Mesothelial cell of epicardium (in vitro differentiated cells): ENCODE results near the gene SPATA6L. TPM values are rescaled to one million over a fixed set of nuclear protein-coding genes. Genes with fewer than 3 reads are reported as not detected.

Experiments
- DNase-seq, 2 experiments: peaks; one replicate each; pipeline ENCODE4 v3.0.0; 2021; ENCODE audit warnings: low spot score in 2 of 2; ENCODE audit not compliant: unreplicated experiment in 2 of 2
- H3K27ac Mint-ChIP-seq: 2 replicates; pipeline ENCODE4 v1.8.0; 2021; ENCODE audit warnings: mixed read lengths
- H3K27me3 Mint-ChIP-seq: 2 replicates; pipeline ENCODE4 v1.8.0; 2021; ENCODE audit warnings: low read depth, mixed read lengths
- H3K36me3 Mint-ChIP-seq: 2 replicates; pipeline ENCODE4 v1.8.0; 2021; ENCODE audit warnings: mixed read lengths
- H3K4me1 Mint-ChIP-seq: 2 replicates; pipeline ENCODE4 v1.8.0; 2021; ENCODE audit warnings: mixed read lengths
- H3K4me3 Mint-ChIP-seq: 2 replicates; pipeline ENCODE4 v1.8.0; 2021; ENCODE audit warnings: mild to moderate bottlenecking, moderate library complexity, mixed read lengths
- H3K9me3 Mint-ChIP-seq: 2 replicates; pipeline ENCODE4 v1.8.0; 2021; ENCODE audit warnings: mixed read lengths
- total RNA-seq: library from RNA; stranded (reverse); gene quantifications from 3 replicates; pipeline ENCODE4 v1.2.1, GENCODE V29; 2021
- TF ChIP-seq, protein P1 (sequence below): fragments of 200-600 bp; sonication (generic); IDR thresholded peaks from one replicate; pipeline ENCODE4 v1.5.0; 2021; ENCODE audit warnings: antibody characterized with exemption; ENCODE audit not compliant: unreplicated experiment

Gene SPATA6L
- total RNA-seq, 1 donor from 2014 or later: 6.1 TPM

GRCh38 chr9:4630836-4631235, 35.4 kb downstream of the SPATA6L start:
- DNase-seq: no peak
- TF ChIP-seq, protein P1, sequence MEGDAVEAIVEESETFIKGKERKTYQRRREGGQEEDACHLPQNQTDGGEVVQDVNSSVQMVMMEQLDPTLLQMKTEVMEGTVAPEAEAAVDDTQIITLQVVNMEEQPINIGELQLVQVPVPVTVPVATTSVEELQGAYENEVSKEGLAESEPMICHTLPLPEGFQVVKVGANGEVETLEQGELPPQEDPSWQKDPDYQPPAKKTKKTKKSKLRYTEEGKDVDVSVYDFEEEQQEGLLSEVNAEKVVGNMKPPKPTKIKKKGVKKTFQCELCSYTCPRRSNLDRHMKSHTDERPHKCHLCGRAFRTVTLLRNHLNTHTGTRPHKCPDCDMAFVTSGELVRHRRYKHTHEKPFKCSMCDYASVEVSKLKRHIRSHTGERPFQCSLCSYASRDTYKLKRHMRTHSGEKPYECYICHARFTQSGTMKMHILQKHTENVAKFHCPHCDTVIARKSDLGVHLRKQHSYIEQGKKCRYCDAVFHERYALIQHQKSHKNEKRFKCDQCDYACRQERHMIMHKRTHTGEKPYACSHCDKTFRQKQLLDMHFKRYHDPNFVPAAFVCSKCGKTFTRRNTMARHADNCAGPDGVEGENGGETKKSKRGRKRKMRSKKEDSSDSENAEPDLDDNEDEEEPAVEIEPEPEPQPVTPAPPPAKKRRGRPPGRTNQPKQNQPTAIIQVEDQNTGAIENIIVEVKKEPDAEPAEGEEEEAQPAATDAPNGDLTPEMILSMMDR: no peak
- Mint-ChIP-seq H3K9me3 (no peaks in the 10 kb centered on the region), H3K36me3 (no peaks in the 10 kb centered on the region), H3K27me3 (no peaks in the 10 kb centered on the region), H3K4me1 (no peaks in the 10 kb centered on the region), H3K4me3 (no peak overlapping the region), H3K27ac (no peak overlapping the region)

DNA sequence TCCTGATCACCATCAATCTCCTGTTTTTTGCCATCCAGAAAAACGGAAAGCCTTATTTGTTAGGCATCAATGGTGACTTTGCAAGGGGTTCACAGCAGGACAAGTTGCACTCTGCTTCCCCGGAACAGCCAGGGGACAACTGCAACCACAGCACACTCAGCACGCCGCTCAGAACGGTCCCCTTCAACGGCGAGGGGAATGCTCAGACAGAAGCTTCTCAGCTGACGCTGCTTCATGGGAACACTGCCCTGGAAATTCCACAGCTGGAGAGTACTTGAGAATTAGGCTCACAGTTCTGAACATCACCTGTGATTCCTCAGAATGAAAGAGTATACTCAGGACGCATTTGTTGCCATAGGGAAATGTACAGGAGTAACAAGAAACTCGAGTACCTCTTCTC, 44.3 kb downstream of the SPATA6L start:
- H3K4me3 Mint-ChIP-seq: no peak overlapping the region
- DNase-seq: no peak
- H3K9me3 Mint-ChIP-seq: no peaks in the 10 kb centered on the region
- H3K4me1 Mint-ChIP-seq: no peaks in the 10 kb centered on the region
- H3K27ac Mint-ChIP-seq: no peak overlapping the region
- TF ChIP-seq, protein P1: no peak
- peaks cover 2% of the 10 kb centered on the region for H3K36me3 Mint-ChIP-seq
- no peaks in the 10 kb centered on the region for H3K27me3 Mint-ChIP-seq

DNA sequence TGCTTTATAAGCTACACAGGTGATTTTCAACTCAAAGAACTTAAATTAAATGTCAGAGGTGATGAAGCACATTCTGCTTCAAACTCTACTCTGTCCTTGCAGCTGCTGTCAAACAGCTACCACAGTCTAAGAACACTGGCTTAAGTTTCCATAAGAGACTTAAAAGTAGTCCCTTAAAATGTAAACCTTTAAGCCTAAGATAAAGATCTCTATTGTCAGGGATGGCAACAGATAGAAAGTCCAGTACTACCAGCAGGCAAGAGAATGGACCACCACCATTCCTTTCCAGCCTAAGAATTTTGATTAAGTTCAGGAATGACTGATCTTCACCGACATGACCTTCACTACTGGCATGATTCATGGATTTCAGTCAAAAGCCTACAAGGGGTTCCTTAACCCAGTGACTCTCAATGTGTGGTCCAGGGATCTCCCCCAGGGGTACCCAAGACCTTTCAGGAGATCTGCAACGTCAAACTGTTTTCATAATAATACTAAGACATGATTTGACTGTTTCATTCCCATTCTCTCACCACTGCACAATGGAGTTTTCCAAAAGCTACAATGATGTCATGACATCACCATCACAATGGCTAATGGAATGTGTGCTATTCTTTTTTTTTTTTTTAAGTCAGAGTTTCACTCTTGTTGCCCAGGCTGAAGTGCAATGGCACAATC, 45.3 kb downstream of the SPATA6L start:
- Mint-ChIP-seq H3K4me1 (no peaks in the 10 kb centered on the region), H3K27ac (no peak overlapping the region), H3K36me3 (peaks cover 2% of the 10 kb centered on the region), H3K27me3 (no peaks in the 10 kb centered on the region), H3K9me3 (no peaks in the 10 kb centered on the region), H3K4me3 (no peak overlapping the region)
- no peak for DNase-seq
- TF ChIP-seq, protein P1: no peak

DNA sequence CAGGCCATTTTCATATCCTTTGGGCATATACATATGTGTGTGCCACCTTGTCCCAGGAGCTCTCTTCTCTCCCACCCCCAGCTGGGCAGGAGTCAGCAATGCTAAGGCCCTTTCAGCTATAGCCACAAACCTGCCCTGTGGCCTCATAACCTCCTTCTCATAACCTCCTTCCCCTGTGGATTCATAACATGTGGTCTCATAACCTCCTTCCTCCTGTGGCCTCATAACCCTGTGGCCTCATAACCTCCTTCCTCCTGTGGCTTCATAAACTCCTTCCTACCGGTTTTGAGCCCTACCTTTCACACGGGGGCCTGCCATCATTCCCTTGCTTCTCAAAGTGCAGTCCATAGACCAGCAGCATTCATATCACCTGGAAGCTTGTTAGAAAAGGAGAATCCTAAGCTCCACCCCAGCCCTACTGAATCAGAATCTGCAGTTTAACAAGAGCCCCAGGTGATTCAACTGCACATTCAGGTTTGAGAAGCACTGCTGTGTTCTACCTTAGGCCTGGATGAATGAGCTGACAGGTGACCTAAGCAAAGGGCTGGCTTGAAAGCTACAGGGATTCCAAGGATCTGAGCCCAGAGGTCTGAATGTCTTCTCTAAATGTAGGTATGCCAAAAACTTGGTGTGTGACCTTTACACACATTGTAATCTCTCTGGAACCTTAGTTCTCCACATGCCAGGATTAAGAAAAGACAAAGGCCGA, 46.1 kb downstream of the SPATA6L start:
- Mint-ChIP-seq H3K27ac (no peak overlapping the region), H3K9me3 (no peaks in the 10 kb centered on the region), H3K4me1 (no peaks in the 10 kb centered on the region), H3K36me3 (peaks cover 2% of the 10 kb centered on the region), H3K4me3 (no peak overlapping the region), H3K27me3 (no peaks in the 10 kb centered on the region)
- TF ChIP-seq, protein P1: no peak
- DNase-seq: no peak

DNA sequence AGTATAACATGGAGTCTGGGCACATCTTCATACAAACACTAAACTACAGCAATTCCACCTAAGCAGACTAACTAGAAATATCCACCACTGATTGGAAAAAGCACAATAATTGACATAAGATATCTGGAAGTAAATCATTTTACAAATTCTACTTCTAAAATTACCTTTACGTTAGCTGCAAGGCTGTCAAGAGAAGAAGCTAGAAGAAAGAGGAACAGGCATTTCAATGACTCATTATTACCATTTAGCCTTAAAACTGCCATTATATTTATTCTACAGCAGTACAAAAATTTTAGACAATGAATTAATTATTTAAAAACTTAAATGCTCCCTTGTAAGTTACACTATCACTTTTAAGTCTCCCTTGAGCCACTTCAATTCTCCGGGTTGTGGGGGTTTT, 47.6 kb downstream of the SPATA6L start:
- Mint-ChIP-seq H3K27ac (no peak overlapping the region), H3K27me3 (no peaks in the 10 kb centered on the region), H3K4me1 (no peaks in the 10 kb centered on the region), H3K36me3 (no peaks in the 10 kb centered on the region), H3K9me3 (no peaks in the 10 kb centered on the region), H3K4me3 (no peak overlapping the region)
- TF ChIP-seq, protein P1: no peak
- DNase-seq: no peak
